Cardiac fibroblast (primary cell): Measurements from ENCODE around the gene USF3.
A peak's percentile ranks its signal among the peaks of the same experiment; 100 is the strongest.

ENCODE experiments used
- DNase-seq, 2 donors: peaks; one replicate each; pipeline versions ENCODE4 v3.0.0 to v3.0.0-alpha.2; 2010; ENCODE audit warnings: low read depth in 2 of 2
- H3K4me3 ChIP-seq, 2 donors: replicated peaks in 1 of 2; 1 replicate in 1 of 2; 2 replicates in 1 of 2; pipeline ENCODE4 v1.5.1; 2011; ENCODE audit warnings: low read depth in 2 of 2, low read length in 2 of 2, mild to moderate bottlenecking in 2 of 2, moderate library complexity in 1 of 2
- TF ChIP-seq, protein P1 (sequence below): IDR thresholded peaks from one replicate; pipeline ENCODE4 v1.5.1; 2011; ENCODE audit warnings: low read depth, mild to moderate bottlenecking, low read length, inconsistent platforms

Gene USF3

DNA sequence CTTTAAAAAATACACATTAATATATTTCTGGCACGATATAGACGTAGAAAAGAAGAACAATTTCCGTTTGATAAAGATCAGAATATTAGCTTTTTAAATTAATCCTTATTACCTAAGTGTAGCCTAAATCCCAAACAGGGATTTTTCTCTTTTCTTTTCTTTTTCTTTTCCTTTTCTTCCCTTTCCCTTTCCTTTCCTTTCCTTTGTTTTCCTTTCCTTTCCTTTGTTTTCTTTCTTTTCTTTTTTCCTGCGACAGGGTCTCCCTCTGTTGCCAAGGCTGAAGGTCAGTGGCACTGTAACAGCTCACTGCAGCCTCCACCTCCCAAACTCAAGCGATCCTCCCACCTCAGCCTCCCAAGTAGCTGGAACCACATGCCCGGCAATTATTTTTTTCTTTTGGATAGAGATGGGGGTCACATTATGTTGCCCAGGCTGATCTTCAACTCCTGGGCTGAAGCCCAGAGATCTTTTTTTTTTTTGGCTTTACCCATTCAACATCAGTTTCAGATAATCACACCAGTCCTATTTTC, 1.8 kb upstream of the USF3 start:
- DNase-seq = no peak
- no peak overlapping the region for H3K4me3 ChIP-seq

DNA sequence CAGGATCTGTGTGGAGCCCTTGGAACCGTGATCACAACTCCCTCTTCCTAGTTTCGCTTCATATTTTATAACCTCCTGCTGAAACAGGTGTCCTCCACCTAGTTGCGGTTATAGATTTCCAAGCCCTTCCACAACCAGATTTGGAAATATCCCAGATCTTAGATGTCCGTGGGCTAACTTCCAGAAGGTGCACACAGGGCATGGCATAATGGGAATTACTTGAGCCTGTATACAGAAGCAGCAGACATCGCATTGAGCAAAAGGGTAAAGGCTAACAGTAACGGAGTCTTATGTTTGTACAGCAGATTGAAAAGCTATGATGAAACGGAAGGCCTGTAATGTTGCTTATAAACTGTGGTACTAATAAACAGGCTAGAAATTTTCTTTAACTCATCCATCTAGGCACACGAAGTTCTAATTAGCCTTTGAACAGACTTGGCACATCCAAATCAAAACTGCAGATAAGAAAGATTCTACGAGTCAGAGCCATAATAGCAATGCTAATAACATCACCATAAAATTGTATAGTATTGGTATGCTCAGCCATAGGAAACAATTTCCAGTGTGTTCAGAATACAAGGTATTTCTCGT, 1.2 kb upstream of the USF3 start:
- H3K4me3 ChIP-seq = peak overlapping the region; percentile 56 to 62
- peak; percentile 27 to 30 for DNase-seq
- TF ChIP-seq, protein P1, sequence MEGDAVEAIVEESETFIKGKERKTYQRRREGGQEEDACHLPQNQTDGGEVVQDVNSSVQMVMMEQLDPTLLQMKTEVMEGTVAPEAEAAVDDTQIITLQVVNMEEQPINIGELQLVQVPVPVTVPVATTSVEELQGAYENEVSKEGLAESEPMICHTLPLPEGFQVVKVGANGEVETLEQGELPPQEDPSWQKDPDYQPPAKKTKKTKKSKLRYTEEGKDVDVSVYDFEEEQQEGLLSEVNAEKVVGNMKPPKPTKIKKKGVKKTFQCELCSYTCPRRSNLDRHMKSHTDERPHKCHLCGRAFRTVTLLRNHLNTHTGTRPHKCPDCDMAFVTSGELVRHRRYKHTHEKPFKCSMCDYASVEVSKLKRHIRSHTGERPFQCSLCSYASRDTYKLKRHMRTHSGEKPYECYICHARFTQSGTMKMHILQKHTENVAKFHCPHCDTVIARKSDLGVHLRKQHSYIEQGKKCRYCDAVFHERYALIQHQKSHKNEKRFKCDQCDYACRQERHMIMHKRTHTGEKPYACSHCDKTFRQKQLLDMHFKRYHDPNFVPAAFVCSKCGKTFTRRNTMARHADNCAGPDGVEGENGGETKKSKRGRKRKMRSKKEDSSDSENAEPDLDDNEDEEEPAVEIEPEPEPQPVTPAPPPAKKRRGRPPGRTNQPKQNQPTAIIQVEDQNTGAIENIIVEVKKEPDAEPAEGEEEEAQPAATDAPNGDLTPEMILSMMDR = no peak

More for the DNA sequence above, 1.8 kb upstream of the USF3 start:
- TF ChIP-seq, protein P1 = no peak

DNA sequence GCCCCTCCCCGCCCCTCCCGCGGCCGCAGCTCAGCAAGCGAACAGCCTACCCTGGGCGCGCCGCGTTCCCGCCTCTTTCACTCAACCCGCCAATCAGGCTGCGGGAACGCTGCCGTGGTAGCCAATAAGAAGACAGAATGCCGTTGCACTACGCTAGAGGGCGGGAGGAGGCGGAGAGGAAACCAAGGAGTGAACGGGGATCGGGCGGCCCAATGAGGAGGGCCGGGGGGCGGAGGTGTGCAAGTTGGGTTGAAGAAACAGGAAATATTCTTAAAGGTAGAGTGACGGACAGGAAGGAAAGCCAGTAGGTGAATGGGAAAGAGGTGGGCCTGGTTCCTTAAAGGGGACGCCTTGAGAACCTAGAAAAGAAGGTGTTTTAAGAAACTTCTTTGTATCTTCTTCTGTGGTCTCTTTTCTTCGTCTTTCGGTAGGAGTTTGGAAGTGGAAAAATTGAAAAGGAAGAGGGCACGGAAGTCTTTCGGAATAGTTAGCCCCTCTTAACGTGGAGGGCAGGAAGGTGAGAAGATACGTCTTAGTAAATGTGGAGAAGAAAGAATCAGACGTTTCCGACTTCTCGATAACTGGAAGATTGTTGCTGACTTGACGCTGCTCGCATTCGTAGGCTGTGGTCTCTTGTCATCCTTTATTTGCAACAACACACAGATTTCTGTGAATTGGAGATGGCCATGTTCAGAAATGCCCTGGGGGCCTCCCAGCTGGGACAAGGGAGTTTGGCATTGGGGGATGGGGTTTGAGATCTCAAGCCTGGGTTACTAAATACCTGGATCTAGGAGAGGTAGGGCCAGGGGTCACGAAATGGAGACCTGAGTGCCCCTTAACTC, 437 bp upstream of the USF3 start:
- DNase-seq = peak; percentile 100
- TF ChIP-seq, protein P1 = peak; percentile 12
- peak overlapping the region; percentile 56 to 79 for H3K4me3 ChIP-seq

DNA sequence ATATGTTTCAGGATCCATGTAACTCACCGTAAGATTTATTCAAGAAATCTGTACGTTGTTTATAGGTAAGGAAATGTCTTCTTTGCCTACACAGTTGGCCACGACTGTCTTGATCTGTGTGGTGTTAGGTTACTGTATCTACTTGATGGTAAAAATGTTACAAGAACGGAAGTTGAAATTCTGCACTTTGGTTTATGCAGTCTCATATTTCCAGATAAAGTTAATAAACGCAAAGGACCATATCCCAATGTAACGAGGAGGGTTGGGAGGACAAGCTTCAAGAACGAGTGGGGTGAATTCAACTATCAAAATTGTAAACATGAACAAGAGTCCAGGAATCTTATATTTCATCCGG, 1.0 kb downstream of the USF3 start:
- DNase-seq = peak; percentile 5 to 25
- TF ChIP-seq, protein P1 = no peak
- H3K4me3 ChIP-seq = peak overlapping the region; percentile 55 to 79

DNA sequence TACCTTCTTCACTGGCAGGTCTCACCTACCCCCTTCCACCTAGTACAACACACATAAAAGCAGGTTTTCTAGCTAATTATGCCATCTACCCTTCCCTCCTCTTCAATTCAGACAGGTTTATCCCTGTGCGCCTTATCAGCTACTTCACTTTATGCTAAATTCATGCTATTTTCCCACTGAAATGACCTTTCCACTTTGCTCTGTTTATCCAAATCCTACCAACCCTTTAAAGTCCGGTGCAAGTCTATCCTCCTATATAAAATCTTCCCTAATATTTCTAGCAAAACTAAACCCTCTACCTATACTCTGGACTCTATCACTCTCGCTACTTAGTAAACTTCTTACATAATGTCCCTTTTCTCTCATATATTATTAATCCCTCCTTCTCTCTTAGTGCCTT, 6.0 kb downstream of the USF3 start:
- H3K4me3 ChIP-seq = no peak overlapping the region
- DNase-seq = no peak
- TF ChIP-seq, protein P1 = no peak

DNA sequence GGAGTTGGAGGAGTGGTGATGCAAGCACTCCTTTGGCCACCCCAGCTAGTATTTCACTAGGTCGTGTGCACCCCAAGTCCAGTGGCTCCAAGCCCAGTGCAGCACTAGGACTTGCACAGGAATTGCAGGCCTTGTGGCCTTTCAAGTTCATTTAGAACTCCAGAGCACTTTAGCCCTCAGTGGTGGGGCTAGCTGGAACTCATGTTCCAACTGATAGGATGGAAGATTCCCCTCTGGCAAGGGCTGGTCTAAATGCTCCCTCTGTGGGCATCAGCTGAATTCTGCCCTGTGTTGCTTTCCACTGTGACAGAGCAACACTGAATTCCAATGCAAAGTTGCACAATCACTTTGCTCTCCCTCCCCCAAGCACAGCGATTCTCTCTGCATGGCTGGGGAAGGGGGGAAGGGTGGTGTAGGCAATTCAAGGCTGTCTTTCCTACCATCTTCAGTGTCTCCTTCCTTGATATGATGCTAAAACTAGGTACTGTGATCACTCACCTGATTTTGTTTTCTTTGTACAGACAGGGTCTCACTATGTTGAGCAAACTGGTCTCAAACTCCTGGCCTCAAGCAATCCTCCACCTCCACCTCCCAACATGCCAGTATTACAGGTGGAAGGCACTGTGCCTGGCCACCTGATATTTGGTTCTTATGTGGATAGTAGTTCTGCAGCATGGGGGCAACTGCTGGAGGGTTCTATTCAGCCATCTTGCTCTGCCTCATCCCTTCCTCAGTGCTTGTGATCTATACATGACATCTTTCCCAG, 10.3 kb downstream of the USF3 start:
- DNase-seq = peak; percentile 60 to 77
- H3K4me3 ChIP-seq = no peak overlapping the region
- TF ChIP-seq, protein P1 = no peak
